ENCODE data around the gene TAS2R8. TPM values are rescaled to one million over a fixed set of nuclear protein-coding genes. Genes with fewer than 3 reads are reported as not detected.

TAS2R8 gene
- total RNA-seq, 6 experiments from 2014 or later: not detected

- no peak within 1 kb of the TSS for H3K27ac ChIP-seq
- intact Hi-C loops (cut with DNase I): no loop called here
- TF ChIP-seq CTCF (IDR thresholded peaks at IDR 0.05) (no peak), POLR2A (IDR thresholded peaks at IDR 0.05) (no peak)
- no peaks in the 10 kb centered on the region for H3K27me3 ChIP-seq
- 96% methylated on average over 3 of the region's 3 CpGs for WGBS (ENCODE audit: insufficient coverage, low coverage, low lambda C conversion rate, missing lambda C conversion rate)
- H3K9me3 ChIP-seq: no peaks in the 10 kb centered on the region
- H3K4me3 ChIP-seq: no peak within 1 kb of the TSS
- H3K4me1 ChIP-seq: no peaks in the 10 kb centered on the region
- H3K36me3 ChIP-seq: no peaks in the 10 kb centered on the region
- ATAC-seq (no peak), DNase-seq (no peak)
Observed at GRCh38 chr12:10826258-10826657, 19.2 kb upstream of the TAS2R8 start, which contains the start of gene TAS2R10. Gene TAS2R10, minus strand, starts transcription at chr12:10826358. Its CDS starts 89 bp downstream, at chr12:10826269.

- Histone ChIP-seq H3K27me3 (no peaks in the 10 kb centered on the region), H3K27ac (no peak overlapping the region), H3K36me3 (no peaks in the 10 kb centered on the region), H3K9me3 (no peaks in the 10 kb centered on the region), H3K4me3 (no peak overlapping the region), H3K4me1 (no peaks in the 10 kb centered on the region)
- TF ChIP-seq CTCF (IDR thresholded peaks at IDR 0.05) (no peak), POLR2A (IDR thresholded peaks at IDR 0.05) (no peak)
- ATAC-seq (no peak), DNase-seq (no peak)
- 84% methylated on average over 3 of the region's 3 CpGs for WGBS (ENCODE audit: insufficient coverage, low coverage, low lambda C conversion rate, missing lambda C conversion rate)
- intact Hi-C loops (cut with DNase I): no loop called here
Observed at GRCh38 chr12:10824957-10825356, 17.9 kb upstream of the TAS2R8 start.

GRCh38 chr12:10811883-10812536, 4.9 kb upstream of the TAS2R8 start:
- DNase-seq (no peak), ATAC-seq (no peak)
- no peak overlapping the region for H3K4me3 ChIP-seq
- no peaks in the 10 kb centered on the region for H3K36me3 ChIP-seq
- H3K27ac ChIP-seq: no peak overlapping the region
- H3K9me3 ChIP-seq: no peaks in the 10 kb centered on the region
- H3K27me3 ChIP-seq: no peaks in the 10 kb centered on the region
- no peak for TF ChIP-seq POLR2A (IDR thresholded peaks at IDR 0.05)
- TF ChIP-seq CTCF (IDR thresholded peaks at IDR 0.05): no peak
- H3K4me1 ChIP-seq: no peaks in the 10 kb centered on the region
- 61% methylated on average over 3 of the region's 3 CpGs for WGBS (ENCODE audit: insufficient coverage, low coverage, low lambda C conversion rate, missing lambda C conversion rate)
- intact Hi-C loops (cut with DNase I): no loop called here

GRCh38 chr12:10810068-10810467, 3.0 kb upstream of the TAS2R8 start, which contains the start of gene TAS2R9:
Gene TAS2R9, minus strand, starts transcription at chr12:10810168. Its CDS starts 93 bp downstream, at chr12:10810075.
- intact Hi-C loops (cut with DNase I): no loop called here
- H3K27me3 ChIP-seq: no peaks in the 10 kb centered on the region
- no peaks in the 10 kb centered on the region for H3K36me3 ChIP-seq
- TF ChIP-seq POLR2A (IDR thresholded peaks at IDR 0.05) (no peak), CTCF (IDR thresholded peaks at IDR 0.05) (no peak)
- DNase-seq (no peak), ATAC-seq (no peak)
- no peaks in the 10 kb centered on the region for H3K4me1 ChIP-seq
- H3K9me3 ChIP-seq: no peaks in the 10 kb centered on the region
- no peak within 1 kb of the TSS for H3K27ac ChIP-seq
- H3K4me3 ChIP-seq: no peak within 1 kb of the TSS

All from right lobe of liver (tissue), 6 donors.